GM23338 (cell line): Measurements from ENCODE around the gene HOXB5. TPM values are rescaled to one million over a fixed set of nuclear protein-coding genes. Genes with fewer than 3 reads are reported as not detected.
A peak's percentile ranks its signal among the peaks of the same experiment; 100 is the strongest.

ENCODE experiments used
- ATAC-seq: fragments of 200-7000 bp; cut with Tn5 transposase; 3 replicates; pipeline ENCODE4 v1.9.1; 2020
- DNase-seq: peaks from one replicate; pipeline ENCODE4 v3.0.0-alpha.2; 2015; ENCODE audit warnings: low spot score
- H2AFZ ChIP-seq: fragments of 200-600 bp; sonication (generic); 2 replicates; pipeline ENCODE4 v1.8.0; 2016; ENCODE audit warnings: antibody characterized with exemption, mild to moderate bottlenecking, moderate library complexity
- H3F3A ChIP-seq: fragments of 200-600 bp; sonication (generic); replicated peaks from 2 replicates; pipeline ENCODE4 v1.8.0; 2017; ENCODE audit warnings: antibody characterized with exemption, mixed run types, low read depth
- H3K27ac ChIP-seq: fragments of 200-600 bp; sonication (generic); 2 replicates; pipeline ENCODE4 v1.6.1; 2016; ENCODE audit warnings: low read depth
- H3K27me3 ChIP-seq: fragments of 200-600 bp; sonication (generic); 2 replicates; pipeline ENCODE4 v1.8.0; 2016; ENCODE audit warnings: mild to moderate bottlenecking, mixed run types, moderate library complexity; ENCODE audit not compliant: insufficient read depth
- H3K36me3 ChIP-seq: fragments of 200-600 bp; sonication (generic); 2 replicates; pipeline ENCODE4 v1.8.0; 2016; ENCODE audit warnings: mild to moderate bottlenecking; ENCODE audit not compliant: insufficient read depth
- H3K4me1 ChIP-seq: fragments of 200-600 bp; sonication (generic); 2 replicates; pipeline ENCODE4 v1.8.0; 2016; ENCODE audit warnings: mild to moderate bottlenecking, moderate library complexity; ENCODE audit not compliant: insufficient read depth
- H3K4me2 ChIP-seq: fragments of 200-600 bp; sonication (generic); 2 replicates; pipeline ENCODE4 v1.7.1; 2017; ENCODE audit warnings: mixed run types
- H3K4me3 ChIP-seq: fragments of 200-600 bp; sonication (generic); 2 replicates; pipeline ENCODE4 v1.6.1; 2016; ENCODE audit warnings: mixed run types
- H3K79me2 ChIP-seq: fragments of 200-600 bp; sonication (generic); replicated peaks from 2 replicates; pipeline ENCODE4 v1.8.0; 2017; ENCODE audit warnings: mild to moderate bottlenecking; ENCODE audit not compliant: insufficient read depth
- H3K9me2 ChIP-seq: fragments of 200-600 bp; sonication (generic); 2 replicates; pipeline ENCODE4 v1.8.0; 2017; ENCODE audit not compliant: insufficient read depth
- H4K20me1 ChIP-seq: fragments of 200-600 bp; sonication (generic); replicated peaks from 2 replicates; pipeline ENCODE4 v1.8.0; 2017; ENCODE audit warnings: mild to moderate bottlenecking; ENCODE audit not compliant: insufficient read depth
- H3K27ac Mint-ChIP-seq: 2 replicates; pipeline ENCODE4 v1.8.0; 2020; ENCODE audit warnings: inconsistent platforms, mild to moderate bottlenecking, moderate library complexity, mixed read lengths
- H3K27me3 Mint-ChIP-seq: 3 replicates; pipeline ENCODE4 v1.8.0; 2022; ENCODE audit warnings: low read depth, mild to moderate bottlenecking, moderate library complexity, mixed read lengths, inconsistent platforms; ENCODE audit not compliant: insufficient read depth, poor library complexity
- H3K36me3 Mint-ChIP-seq: 3 replicates; pipeline ENCODE4 v1.8.0; 2021; ENCODE audit warnings: low read depth, mild to moderate bottlenecking, inconsistent platforms, moderate library complexity, mixed read lengths
- H3K4me1 Mint-ChIP-seq: 3 replicates; pipeline ENCODE4 v1.8.0; 2020; ENCODE audit warnings: mild to moderate bottlenecking, inconsistent platforms, mixed read lengths
- H3K4me3 Mint-ChIP-seq: 3 replicates; pipeline ENCODE4 v1.8.0; 2021; ENCODE audit warnings: moderate library complexity, mild to moderate bottlenecking, inconsistent platforms, mixed read lengths
- H3K9me3 Mint-ChIP-seq: 3 replicates; pipeline ENCODE4 v1.8.0; 2020; ENCODE audit warnings: moderate library complexity, mild to moderate bottlenecking, inconsistent platforms, mixed read lengths
- EZH2 ChIP-seq: fragments of 200-600 bp; sonication (generic); IDR thresholded peaks from one replicate; pipeline ENCODE4 v1.8.0; 2017; ENCODE audit warnings: antibody characterized with exemption, mild to moderate bottlenecking, low read depth; ENCODE audit not compliant: unreplicated experiment
- EZH2phosphoT487 ChIP-seq: fragments of 200-600 bp; sonication (generic); IDR thresholded peaks from one replicate; pipeline ENCODE4 v1.8.1; 2018; ENCODE audit warnings: antibody characterized with exemption; ENCODE audit not compliant: unreplicated experiment
- NANOG ChIP-seq: IDR thresholded peaks from 2 replicates; pipeline ENCODE4 v1.6.1; 2016; ENCODE audit warnings: antibody characterized with exemption, borderline replicate concordance
- polyA plus RNA-seq: library from polyadenylated mRNA; unstranded; fragments of >200 nt; fragmentation: Nextera tagmentation; extraction: Ambion mirVana; gene quantifications from 2 replicates; pipeline ENCODE4 v1.2.1, GENCODE V29; 2016
- total RNA-seq: library from RNA; depleted of rRNA; stranded (reverse); fragments of >200 nt; shearing (Covaris generic); gene quantifications from 2 replicates; pipeline ENCODE4 v1.2.3, GENCODE V29; 2014
- TF ChIP-seq, protein P1 (sequence below), 2 experiments: fragments of 200-600 bp in 1 of 2; sonication (generic) in 1 of 2; conservative IDR thresholded peaks; 2 replicates each; pipeline versions ENCODE4 v1.5.1 to v1.6.1; 2016 to 2017; ENCODE audit warnings: antibody characterized with exemption in 2 of 2, low read depth in 2 of 2, mild to moderate bottlenecking in 2 of 2, moderate library complexity in 1 of 2
- TF ChIP-seq, protein P2 (sequence below): IDR thresholded peaks from 2 replicates; pipeline ENCODE4 v1.6.1; 2016; ENCODE audit warnings: antibody characterized with exemption

HOXB5 gene
- total and polyA plus RNA-seq, 2 experiments from 2014 or later, result not detected

DNA sequence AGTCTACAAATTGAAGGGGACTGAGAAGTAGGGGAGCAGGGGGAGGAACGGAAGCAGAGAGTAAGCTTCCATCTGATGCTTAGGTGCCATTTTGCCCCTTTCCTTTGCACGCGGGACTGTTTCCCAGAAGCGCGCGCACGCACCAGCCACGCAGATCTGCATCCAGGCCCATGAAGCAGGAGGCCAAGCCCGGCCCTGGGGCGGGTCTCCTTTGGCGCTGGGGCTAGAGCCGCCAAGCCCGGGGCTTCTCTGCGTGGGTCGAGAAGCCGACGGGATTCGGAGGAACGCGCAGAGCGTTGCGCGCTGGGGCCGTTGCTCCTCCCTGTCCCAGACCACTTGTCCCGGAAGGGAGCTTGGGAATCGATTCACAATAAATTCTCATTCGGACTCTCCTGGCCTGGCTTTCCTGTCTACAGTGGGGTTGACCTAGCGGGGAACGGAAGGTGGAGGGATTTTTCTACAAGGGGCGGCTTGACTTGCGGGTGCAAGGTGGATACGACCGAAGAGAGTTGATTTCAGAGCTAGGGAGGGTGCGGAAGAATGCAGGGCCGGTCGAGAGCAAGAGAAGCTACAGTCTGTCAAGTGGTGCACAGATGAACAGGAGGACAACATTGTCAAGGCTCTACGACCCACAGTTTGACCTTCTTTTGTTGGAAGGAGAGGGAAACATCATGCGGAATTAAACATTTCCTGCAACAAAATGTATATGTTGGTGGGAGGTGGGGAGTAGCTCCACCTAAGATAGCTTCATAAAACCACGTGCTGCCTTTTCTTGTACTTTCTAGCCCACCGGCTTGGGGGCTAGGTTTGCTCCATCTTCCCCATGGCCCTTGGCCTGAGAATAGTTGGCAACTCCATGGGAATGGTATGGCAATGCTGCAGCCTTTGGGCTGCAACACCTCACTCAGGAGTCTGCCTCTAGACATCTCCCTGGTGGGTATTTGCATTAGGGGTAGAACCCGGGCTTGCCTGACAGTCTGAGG lies 28.1 kb upstream of the HOXB5 start:
- H3F3A ChIP-seq, result peaks cover 42% of the 10 kb centered on the region
- peaks cover 21% of the 10 kb centered on the region for H3K4me1 Mint-ChIP-seq
- peaks cover 3% of the 10 kb centered on the region; the same call in 2 of the 3 replicates for H3K36me3 Mint-ChIP-seq
- no peak for DNase-seq
- no peaks in the 10 kb centered on the region for H3K36me3 ChIP-seq
- no peak overlapping the region for H3K4me3 ChIP-seq
- H3K4me2 ChIP-seq, result no peak overlapping the region
- H2AFZ ChIP-seq, result no peak overlapping the region
- no peak overlapping the region for H3K27ac Mint-ChIP-seq
- no peaks in the 10 kb centered on the region for H3K79me2 ChIP-seq
- H3K27me3 ChIP-seq, result peaks cover 100% of the 10 kb centered on the region
- H3K4me1 ChIP-seq, result peaks cover 29% of the 10 kb centered on the region
- H3K27me3 Mint-ChIP-seq, result peaks cover 97% of the 10 kb centered on the region
- TF ChIP-seq EZH2 (peak; percentile 91), NANOG (no peak), EZH2phosphoT487 (peak; percentile 81)
- peaks cover 8% of the 10 kb centered on the region; the same call in 2 of the 3 replicates for H3K9me3 Mint-ChIP-seq
- peak overlapping the region; percentile 6; the same call in 1 of the 3 replicates for H3K4me3 Mint-ChIP-seq
- H3K27ac ChIP-seq, result no peak overlapping the region
- H4K20me1 ChIP-seq, result peaks cover 51% of the 10 kb centered on the region
- no peaks in the 10 kb centered on the region for H3K9me2 ChIP-seq
- no peak for ATAC-seq

DNA sequence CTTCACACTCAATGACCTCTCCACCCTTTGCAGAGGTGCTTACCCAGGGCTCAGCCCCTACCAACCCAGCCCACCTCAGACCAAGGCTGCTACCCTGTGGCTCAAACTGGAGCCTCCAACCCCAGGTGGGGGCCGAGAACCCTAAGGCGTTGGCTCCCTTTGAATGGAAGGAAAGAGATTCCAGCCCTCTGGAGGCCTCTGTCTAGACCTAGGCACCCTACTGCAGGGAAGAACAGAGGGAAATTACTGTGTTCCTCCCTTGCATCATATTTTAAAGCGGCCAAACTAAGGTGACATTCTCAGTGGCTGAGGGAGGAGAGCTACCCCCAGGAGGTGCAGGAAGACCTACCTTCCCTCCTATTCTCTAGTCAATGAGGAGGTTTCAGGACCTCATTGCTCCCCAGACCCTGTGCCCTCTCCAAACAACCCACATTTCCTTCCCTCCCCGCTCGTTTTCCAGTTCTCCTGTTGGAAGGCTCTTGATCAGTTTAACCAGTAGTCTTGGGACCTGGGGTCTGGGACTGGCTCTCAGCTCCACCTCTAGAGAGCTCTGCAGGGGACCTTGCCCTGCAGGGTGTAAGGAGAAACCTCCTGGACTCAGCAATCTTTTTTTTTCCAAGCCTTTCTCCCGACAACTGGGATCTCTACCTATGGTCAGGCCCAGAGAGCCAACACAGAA lies 27.0 kb upstream of the HOXB5 start:
- peaks cover 3% of the 10 kb centered on the region; the same call in 2 of the 3 replicates for H3K36me3 Mint-ChIP-seq
- no peak overlapping the region for H3K4me3 ChIP-seq

More for the DNA sequence above, 27.0 kb upstream of the HOXB5 start:
- peaks cover 61% of the 10 kb centered on the region for H4K20me1 ChIP-seq
- H3K9me2 ChIP-seq, result no peaks in the 10 kb centered on the region
- DNase-seq, result no peak
- Mint-ChIP-seq H3K4me1 (peaks cover 18% of the 10 kb centered on the region), H3K27me3 (peaks cover 98% of the 10 kb centered on the region), H3K27ac (no peak overlapping the region), H3K4me3 (no peak overlapping the region), H3K9me3 (peaks cover 8% of the 10 kb centered on the region; the same call in 2 of the 3 replicates)
- H3K4me1 ChIP-seq, result peaks cover 30% of the 10 kb centered on the region
- no peaks in the 10 kb centered on the region for H3K36me3 ChIP-seq
- TF ChIP-seq EZH2phosphoT487, result no peak
- TF ChIP-seq, protein P1, sequence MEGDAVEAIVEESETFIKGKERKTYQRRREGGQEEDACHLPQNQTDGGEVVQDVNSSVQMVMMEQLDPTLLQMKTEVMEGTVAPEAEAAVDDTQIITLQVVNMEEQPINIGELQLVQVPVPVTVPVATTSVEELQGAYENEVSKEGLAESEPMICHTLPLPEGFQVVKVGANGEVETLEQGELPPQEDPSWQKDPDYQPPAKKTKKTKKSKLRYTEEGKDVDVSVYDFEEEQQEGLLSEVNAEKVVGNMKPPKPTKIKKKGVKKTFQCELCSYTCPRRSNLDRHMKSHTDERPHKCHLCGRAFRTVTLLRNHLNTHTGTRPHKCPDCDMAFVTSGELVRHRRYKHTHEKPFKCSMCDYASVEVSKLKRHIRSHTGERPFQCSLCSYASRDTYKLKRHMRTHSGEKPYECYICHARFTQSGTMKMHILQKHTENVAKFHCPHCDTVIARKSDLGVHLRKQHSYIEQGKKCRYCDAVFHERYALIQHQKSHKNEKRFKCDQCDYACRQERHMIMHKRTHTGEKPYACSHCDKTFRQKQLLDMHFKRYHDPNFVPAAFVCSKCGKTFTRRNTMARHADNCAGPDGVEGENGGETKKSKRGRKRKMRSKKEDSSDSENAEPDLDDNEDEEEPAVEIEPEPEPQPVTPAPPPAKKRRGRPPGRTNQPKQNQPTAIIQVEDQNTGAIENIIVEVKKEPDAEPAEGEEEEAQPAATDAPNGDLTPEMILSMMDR (conservative IDR thresholded peaks at IDR 0.05; ENCODE audit: low read depth in 2 of 2), result no peak
- TF ChIP-seq, protein P2, sequence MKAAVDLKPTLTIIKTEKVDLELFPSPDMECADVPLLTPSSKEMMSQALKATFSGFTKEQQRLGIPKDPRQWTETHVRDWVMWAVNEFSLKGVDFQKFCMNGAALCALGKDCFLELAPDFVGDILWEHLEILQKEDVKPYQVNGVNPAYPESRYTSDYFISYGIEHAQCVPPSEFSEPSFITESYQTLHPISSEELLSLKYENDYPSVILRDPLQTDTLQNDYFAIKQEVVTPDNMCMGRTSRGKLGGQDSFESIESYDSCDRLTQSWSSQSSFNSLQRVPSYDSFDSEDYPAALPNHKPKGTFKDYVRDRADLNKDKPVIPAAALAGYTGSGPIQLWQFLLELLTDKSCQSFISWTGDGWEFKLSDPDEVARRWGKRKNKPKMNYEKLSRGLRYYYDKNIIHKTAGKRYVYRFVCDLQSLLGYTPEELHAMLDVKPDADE, result no peak
- no peaks in the 10 kb centered on the region for H3K79me2 ChIP-seq
- no peak overlapping the region for H3K4me2 ChIP-seq
- ATAC-seq, result no peak
- H3K27ac ChIP-seq, result no peak overlapping the region
- peaks cover 47% of the 10 kb centered on the region for H3F3A ChIP-seq
- peaks cover 100% of the 10 kb centered on the region for H3K27me3 ChIP-seq
- no peak overlapping the region for H2AFZ ChIP-seq
